ENCODE measurements around the gene CBY2.
"Not testable (repeated sequence)": the region's sequence is repeated elsewhere in the genome, so short reads cannot be mapped to it uniquely, and the experiment has no call there.

The CBY2 gene

DNA sequence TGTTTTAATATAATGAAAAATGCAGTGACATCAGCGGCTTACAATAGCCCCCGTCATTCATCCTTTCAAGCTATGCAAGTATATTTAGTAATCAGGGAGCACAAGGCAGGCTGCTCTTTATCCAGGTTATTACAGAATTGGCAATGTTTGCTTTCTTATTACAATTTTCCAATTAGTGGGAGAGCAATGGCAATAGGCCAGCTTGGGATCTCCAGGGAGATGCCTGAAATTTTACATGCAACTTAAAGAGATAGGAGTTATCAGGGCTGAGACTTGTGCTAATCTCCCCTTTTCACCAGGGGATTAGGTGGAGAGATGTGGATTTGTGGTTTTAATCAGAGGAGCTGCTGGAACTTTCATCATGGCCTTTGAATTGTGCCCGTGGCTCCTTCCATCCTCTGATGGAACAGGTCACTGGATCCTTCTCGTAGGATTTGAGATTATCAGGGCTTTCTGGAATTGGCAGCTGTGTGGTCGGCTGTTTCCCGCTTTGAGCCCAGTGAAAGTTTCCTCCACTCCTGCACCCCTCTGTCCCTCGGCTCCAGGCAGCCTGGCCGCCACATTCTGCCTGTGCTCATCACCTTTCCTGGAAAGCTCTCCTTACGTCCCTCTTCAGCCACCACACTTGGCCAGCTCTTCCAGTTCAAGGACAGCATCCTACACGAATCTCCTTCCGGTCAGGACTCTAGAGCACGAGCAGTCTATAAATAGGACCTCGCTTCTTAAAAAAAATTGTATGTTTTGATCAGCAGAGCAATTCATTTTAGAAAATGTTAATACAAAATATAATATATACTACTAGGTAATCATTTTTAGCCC is 47.0 kb downstream of the CBY2 start:
- in situ Hi-C loops (cut with MboI; ENCODE audit: low sequenced_read_pairs, unreplicated experiment): no loop called here
- DNase-seq (ENCODE audit: low spot score): no peak
- no peak for TF ChIP-seq CTCF (IDR thresholded peaks at IDR 0.05; ENCODE audit: borderline replicate concordance, control extremely low read depth, extremely low read depth, insufficient read depth, missing control alignments)

- no peak for TF ChIP-seq CTCF (IDR thresholded peaks at IDR 0.05; ENCODE audit: borderline replicate concordance, control extremely low read depth, extremely low read depth, insufficient read depth, missing control alignments)
- no peak for DNase-seq (ENCODE audit: low spot score)
- in situ Hi-C loops (cut with MboI; ENCODE audit: low sequenced_read_pairs, unreplicated experiment): no loop called here
Measured at GRCh38 chr13:45750566-45750965, 48.4 kb downstream of the CBY2 start.

DNA sequence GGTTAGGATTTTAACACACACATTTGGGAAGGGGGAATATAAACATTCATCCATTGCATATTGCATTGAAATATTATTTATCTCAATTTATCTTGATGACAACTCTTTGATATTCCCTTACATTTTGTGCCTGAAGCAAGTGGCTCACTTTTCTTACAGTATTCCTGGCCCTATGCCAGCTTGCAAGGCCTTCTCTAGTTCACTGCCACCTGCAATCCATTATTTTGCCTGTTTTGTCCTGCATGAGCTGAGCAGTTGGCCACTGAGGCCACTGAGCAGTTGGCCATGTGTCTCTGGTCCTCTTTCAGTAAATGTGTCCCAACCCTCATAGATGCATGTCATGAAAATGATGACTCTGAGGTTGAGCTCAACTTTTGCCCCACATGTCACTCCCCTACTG is 49.8 kb downstream of the CBY2 start:
- no peak for TF ChIP-seq CTCF (IDR thresholded peaks at IDR 0.05; ENCODE audit: borderline replicate concordance, control extremely low read depth, extremely low read depth, insufficient read depth, missing control alignments)
- no peak for DNase-seq (ENCODE audit: low spot score)
- in situ Hi-C loops (cut with MboI; ENCODE audit: low sequenced_read_pairs, unreplicated experiment): no loop called here

- DNase-seq (ENCODE audit: low spot score): no peak
- no peak for TF ChIP-seq CTCF (IDR thresholded peaks at IDR 0.05; ENCODE audit: borderline replicate concordance, control extremely low read depth, extremely low read depth, insufficient read depth, missing control alignments)
- in situ Hi-C loops (cut with MboI; ENCODE audit: low sequenced_read_pairs, unreplicated experiment): no loop called here
Measured at GRCh38 chr13:45752510-45752909, 50.4 kb downstream of the CBY2 start.

DNA sequence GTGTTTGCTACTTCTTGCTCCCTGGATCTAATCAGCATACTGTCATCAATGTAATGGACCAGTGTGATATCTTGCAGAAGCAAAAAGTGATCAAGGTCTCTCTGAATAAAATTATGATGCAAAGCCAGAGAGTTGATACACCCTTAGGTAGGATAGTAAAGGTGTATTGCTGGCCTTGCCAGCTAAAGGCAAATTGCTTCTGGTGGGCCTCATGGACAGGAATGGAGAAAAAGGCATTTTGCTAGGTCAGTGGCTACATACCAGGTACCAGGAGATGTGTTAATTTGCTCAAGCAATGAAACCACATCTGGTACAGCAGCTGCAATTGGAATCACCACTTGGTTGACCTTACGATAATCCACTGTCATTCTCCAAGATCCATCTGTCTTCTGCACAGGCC is 54.4 kb downstream of the CBY2 start:
- DNase-seq (ENCODE audit: low spot score); in situ Hi-C loops (cut with MboI; ENCODE audit: low sequenced_read_pairs, unreplicated experiment): not testable (repeated sequence)

DNA sequence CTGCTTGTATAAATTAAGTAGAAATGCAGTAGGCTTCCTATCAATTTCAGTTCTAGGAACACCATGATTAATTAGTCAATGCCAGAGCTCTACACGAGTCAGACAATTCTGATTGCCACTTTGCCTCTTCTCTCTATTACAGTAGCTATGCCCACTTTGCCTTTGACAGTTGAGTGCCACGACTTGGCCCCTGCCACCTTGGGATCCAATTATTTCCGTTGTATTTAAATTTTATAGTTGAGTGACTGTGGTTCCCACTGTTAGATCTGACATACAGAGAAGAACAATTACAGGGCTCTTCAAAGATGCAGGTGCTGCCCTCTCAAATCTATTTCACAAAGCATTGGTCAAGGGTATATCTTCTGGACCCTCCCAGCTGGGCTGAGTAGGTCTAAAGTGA is 55.5 kb downstream of the CBY2 start:
- DNase-seq (ENCODE audit: low spot score); in situ Hi-C loops (cut with MboI; ENCODE audit: low sequenced_read_pairs, unreplicated experiment): not testable (repeated sequence)

- in situ Hi-C loops (cut with MboI; ENCODE audit: low sequenced_read_pairs, unreplicated experiment): no loop called here
- no peak for DNase-seq (ENCODE audit: low spot score)
- no peak for TF ChIP-seq CTCF (IDR thresholded peaks at IDR 0.05; ENCODE audit: borderline replicate concordance, control extremely low read depth, extremely low read depth, insufficient read depth, missing control alignments)
Measured at GRCh38 chr13:45763419-45763818, 61.3 kb downstream of the CBY2 start.
